WTC11 (cell line): ENCODE data around the gene ZNF768. TPM values are rescaled to one million over a fixed set of nuclear protein-coding genes. Genes with fewer than 3 reads are reported as not detected.
"Not testable (repeated sequence)": the region's sequence is repeated elsewhere in the genome, so short reads cannot be mapped to it uniquely, and the experiment has no call there.

Experiments
- ATAC-seq: fragments of 200-7000 bp; cut with Tn5 transposase; 2 replicates; pipeline ENCODE4 v1.10.0; 2021; ENCODE audit warnings: mild to moderate bottlenecking, moderate library complexity
- CTCF ChIA-PET: fragments of 300-600 bp; sonication (Branson Sonifier 250); formaldehyde crosslinking; loops from one replicate; lab custom pipeline; 2021; ENCODE audit warnings: antibody characterized with exemption; lab: Charles Lee
- POLR2A ChIA-PET: fragments of 350-600 bp; sonication (Branson Sonifier 250); formaldehyde crosslinking; loops from one replicate; lab custom pipeline; 2021; ENCODE audit warnings: antibody characterized with exemption; lab: Charles Lee
- DNase-seq: peaks from one replicate; pipeline ENCODE4 v3.0.0; 2021; ENCODE audit warnings: low spot score
- H3K27ac Mint-ChIP-seq: 2 replicates; pipeline ENCODE4 v1.8.0; 2021; ENCODE audit warnings: mixed read lengths
- H3K27me3 Mint-ChIP-seq: 2 replicates; pipeline ENCODE4 v1.8.0; 2021; ENCODE audit warnings: low read depth, mild to moderate bottlenecking, moderate library complexity, mixed read lengths
- H3K36me3 Mint-ChIP-seq: 2 replicates; pipeline ENCODE4 v1.8.0; 2021; ENCODE audit warnings: mixed read lengths
- H3K4me1 Mint-ChIP-seq: 2 replicates; pipeline ENCODE4 v1.8.0; 2022; ENCODE audit warnings: mixed read lengths
- H3K4me3 Mint-ChIP-seq: 2 replicates; pipeline ENCODE4 v1.8.0; 2021; ENCODE audit warnings: mild to moderate bottlenecking, moderate library complexity, mixed read lengths
- H3K9me3 Mint-ChIP-seq: 2 replicates; pipeline ENCODE4 v1.8.0; 2021; ENCODE audit warnings: mixed read lengths
- ATF3 ChIP-seq: sonication (generic); formaldehyde crosslinking; conservative IDR thresholded peaks from 2 replicates; pipeline ENCODE4 v1.8.1; 2022; ENCODE audit warnings: mild to moderate bottlenecking, missing genetic modification reagents
- CREB1 ChIP-seq: sonication (generic); formaldehyde crosslinking; IDR thresholded peaks from 2 replicates; pipeline ENCODE4 v1.8.0; 2023; ENCODE audit warnings: mild to moderate bottlenecking, missing genetic modification reagents
- EMX1 ChIP-seq: fragments of 250-450 bp; sonication (Bioruptor Pico); IDR thresholded peaks from 2 replicates; pipeline ENCODE4 v1.8.0; 2021; ENCODE audit warnings: mild to moderate bottlenecking
- FOXJ3 ChIP-seq: sonication (generic); formaldehyde crosslinking; IDR thresholded peaks from 2 replicates; pipeline ENCODE4 v1.9.0; 2021; ENCODE audit warnings: missing genetic modification reagents, mild to moderate bottlenecking, borderline replicate concordance
- FOXK1 ChIP-seq: sonication (generic); formaldehyde crosslinking; IDR thresholded peaks from 2 replicates; pipeline ENCODE4 v1.8.0; 2022; ENCODE audit warnings: mild to moderate bottlenecking, moderate library complexity, missing genetic modification reagents
- GABPB1 ChIP-seq: sonication (generic); formaldehyde crosslinking; IDR thresholded peaks from 2 replicates; pipeline ENCODE4 v1.8.1; 2023; ENCODE audit warnings: mild to moderate bottlenecking, missing genetic modification reagents
- JAZF1 ChIP-seq: fragments of 250-450 bp; sonication (Bioruptor Pico); IDR thresholded peaks from 2 replicates; pipeline ENCODE4 v1.9.0; 2021; ENCODE audit warnings: moderate library complexity, mild to moderate bottlenecking, inconsistent platforms
- MLX ChIP-seq: sonication (generic); formaldehyde crosslinking; IDR thresholded peaks from 2 replicates; pipeline ENCODE4 v1.8.1; 2023; ENCODE audit warnings: mild to moderate bottlenecking, missing genetic modification reagents, moderate library complexity
- PRRX2 ChIP-seq: fragments of 250-450 bp; sonication (Bioruptor Pico); IDR thresholded peaks from 2 replicates; pipeline ENCODE4 v1.8.0; 2021; ENCODE audit warnings: mild to moderate bottlenecking
- SMAD4 ChIP-seq: sonication (generic); formaldehyde crosslinking; IDR thresholded peaks from 2 replicates; pipeline ENCODE4 v1.8.0; 2022; ENCODE audit warnings: mild to moderate bottlenecking, missing genetic modification reagents
- TCF7 ChIP-seq: sonication (generic); formaldehyde crosslinking; IDR thresholded peaks from 2 replicates; pipeline ENCODE4 v1.8.0; 2022; ENCODE audit warnings: mild to moderate bottlenecking, low read depth, missing genetic modification reagents, moderate library complexity
- TP53 ChIP-seq: sonication (generic); formaldehyde crosslinking; IDR thresholded peaks from 2 replicates; pipeline ENCODE4 v1.8.1; 2023; ENCODE audit warnings: mild to moderate bottlenecking, missing genetic modification reagents
- ZNF121 ChIP-seq: sonication (generic); formaldehyde crosslinking; IDR thresholded peaks from 2 replicates; pipeline ENCODE4 v1.8.0; 2023; ENCODE audit warnings: missing genetic modification reagents
- ZNF219 ChIP-seq: sonication (generic); formaldehyde crosslinking; IDR thresholded peaks from 2 replicates; pipeline ENCODE4 v1.8.0; 2023; ENCODE audit warnings: missing genetic modification reagents, mild to moderate bottlenecking, borderline replicate concordance
- ZNF263 ChIP-seq: sonication (generic); formaldehyde crosslinking; IDR thresholded peaks from 2 replicates; pipeline ENCODE4 v1.8.1; 2022; ENCODE audit warnings: low read depth, mild to moderate bottlenecking, moderate library complexity, missing genetic modification reagents
- total RNA-seq: library from RNA; stranded (reverse); gene quantifications from 3 replicates; pipeline ENCODE4 v1.2.3, GENCODE V29; 2021
- TF ChIP-seq, protein P1 (sequence below): sonication (generic); formaldehyde crosslinking; IDR thresholded peaks from 2 replicates; pipeline ENCODE4 v1.8.0; 2022; ENCODE audit warnings: missing genetic modification reagents
- TF ChIP-seq, protein P2 (sequence below): fragments of 250-450 bp; sonication (Bioruptor Pico); IDR thresholded peaks from 2 replicates; pipeline ENCODE4 v1.9.0; 2021; ENCODE audit warnings: moderate library complexity, mild to moderate bottlenecking, inconsistent platforms, borderline replicate concordance
- TF ChIP-seq, protein P3 (sequence below): sonication (generic); formaldehyde crosslinking; IDR thresholded peaks from 2 replicates; pipeline ENCODE4 v1.8.0; 2022; ENCODE audit warnings: mild to moderate bottlenecking, missing genetic modification reagents
- TF ChIP-seq, protein P4 (sequence below): sonication (generic); formaldehyde crosslinking; IDR thresholded peaks from 2 replicates; pipeline ENCODE4 v1.8.1; 2023; ENCODE audit warnings: mild to moderate bottlenecking, missing genetic modification reagents, borderline replicate concordance

Gene ZNF768
- total RNA-seq, 1 experiment from 2014 or later, result 35.9 TPM

DNA sequence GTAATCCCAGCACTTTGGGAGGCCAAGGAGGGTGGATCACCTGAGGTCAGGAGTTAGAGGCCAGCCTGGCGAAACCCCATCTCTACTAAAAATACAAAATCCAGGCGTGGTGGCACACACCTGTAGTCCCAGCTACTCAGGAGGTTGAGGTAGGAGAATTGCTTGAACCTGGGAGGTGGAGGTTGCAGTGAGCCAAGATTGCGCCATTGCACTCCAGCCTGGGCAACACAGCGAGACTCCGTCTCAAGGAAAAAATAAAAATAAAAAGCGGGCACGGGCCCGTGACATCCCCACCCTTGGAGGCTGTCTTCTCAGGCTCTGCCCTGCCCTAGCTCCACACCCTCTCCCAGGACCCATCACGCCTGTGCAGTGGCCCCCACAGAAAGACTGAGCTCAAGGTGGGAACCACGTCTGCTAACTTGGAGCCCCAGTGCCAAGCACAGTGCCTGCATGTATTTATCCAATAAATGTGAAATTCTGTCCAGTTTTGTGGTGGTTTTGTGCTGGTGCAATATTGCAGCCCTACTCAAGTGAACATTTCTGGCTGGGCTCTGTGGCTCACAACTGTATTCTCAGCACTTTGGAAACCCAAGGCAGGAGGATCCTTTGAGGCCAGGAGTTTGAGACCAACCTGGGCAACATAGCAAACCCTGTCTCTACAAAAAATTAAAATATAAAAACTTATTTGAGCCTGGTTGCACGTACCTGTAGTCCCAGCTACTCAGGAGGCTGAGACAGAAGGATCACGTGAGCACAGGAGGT, 3.5 kb downstream of the ZNF768 start:
- CTCF ChIA-PET, result interaction anchor here (0.6 to 0.9 kb wide), 2 partner anchors 15 to 93 kb away, joined by 3 read pairs; partner anchors contain the start of gene DCTPP1
- H3K27me3 Mint-ChIP-seq, H3K9me3 Mint-ChIP-seq, ATAC-seq, H3K36me3 Mint-ChIP-seq, H3K27ac Mint-ChIP-seq, H3K4me1 Mint-ChIP-seq, H3K4me3 Mint-ChIP-seq, DNase-seq: not testable (repeated sequence)
- POLR2A ChIA-PET, result interaction anchor here (1.2 kb wide), 1 partner anchor 49 kb away, joined by 3 read pairs; the partner anchor contains the start of gene ZNF688

GRCh38 chr16:30521873-30522641, 4.3 kb downstream of the ZNF768 start:
- POLR2A ChIA-PET, result interaction anchor here (1.2 kb wide), 1 partner anchor 50 kb away, joined by 3 read pairs; the partner anchor contains the start of gene ZNF688
- TF ChIP-seq GABPB1 (CRISPR knock-in tag) (peak; percentile 9; the same call in 1 of the 2 replicates), ZNF219 (CRISPR knock-in tag) (no peak)
- TF ChIP-seq, all 79 proteins: peak for 1
- DNase-seq (no peak), ATAC-seq (no peak)
- H3K27me3 Mint-ChIP-seq, result peaks cover 3% of the 10 kb centered on the region
- peak overlapping the region; percentile 21; the same call in 1 of the 2 replicates for H3K27ac Mint-ChIP-seq
- H3K9me3 Mint-ChIP-seq, result no peaks in the 10 kb centered on the region
- 0 out of 2 replicates have a peak, but pooled peaks cover 4% of the 10 kb centered on the region for H3K36me3 Mint-ChIP-seq
- peaks cover 3% of the 10 kb centered on the region for H3K4me1 Mint-ChIP-seq
- CTCF ChIA-PET, result interaction anchor here (0.6 to 0.9 kb wide), 3 partner anchors 14 to 94 kb away, joined by 3 to 5 read pairs (median 3); partner anchors contain the start of gene DCTPP1
- H3K4me3 Mint-ChIP-seq, result no peak overlapping the region

DNA sequence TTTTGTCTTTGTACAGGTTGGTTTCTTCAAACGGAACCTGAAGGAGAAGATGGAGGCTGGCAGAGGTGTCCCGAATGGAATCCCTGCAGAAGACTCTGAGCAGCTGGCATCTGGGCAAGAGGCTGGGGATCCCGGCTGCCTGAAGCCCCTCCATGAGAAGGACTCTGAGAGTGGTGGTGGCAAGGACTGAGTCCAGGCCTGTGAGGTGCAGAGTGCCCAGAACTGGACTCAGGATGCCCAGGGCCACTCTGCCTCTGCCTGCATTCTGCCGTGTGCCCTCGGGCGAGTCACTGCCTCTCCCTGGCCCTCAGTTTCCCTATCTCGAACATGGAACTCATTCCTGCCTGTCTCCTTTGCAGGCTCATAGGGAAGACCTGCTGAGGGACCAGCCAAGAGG, 4.9 kb downstream of the ZNF768 start:
- ChIA-PET POLR2A (interaction anchor here (0.6 kb wide), 1 partner anchor 119 kb away, joined by 3 read pairs; no protein-coding TSS in a partner anchor), CTCF (interaction anchor here (0.8 kb wide), 1 partner anchor 94 kb away, joined by 5 read pairs; no protein-coding TSS in a partner anchor)
- H3K9me3 Mint-ChIP-seq, result no peaks in the 10 kb centered on the region
- TF ChIP-seq TP53 (CRISPR knock-in tag) (no peak), MLX (CRISPR knock-in tag) (no peak), CREB1 (CRISPR knock-in tag) (no peak), TCF7 (CRISPR knock-in tag) (no peak), FOXK1 (CRISPR knock-in tag) (no peak), ZNF121 (CRISPR knock-in tag) (no peak), EMX1 (CRISPR knock-in tag) (no peak), FOXJ3 (no peak), ZNF263 (no peak), JAZF1 (no peak), PRRX2 (no peak), SMAD4 (CRISPR knock-in tag) (no peak), ATF3 (CRISPR knock-in tag) (no peak)
- TF ChIP-seq, protein P1, sequence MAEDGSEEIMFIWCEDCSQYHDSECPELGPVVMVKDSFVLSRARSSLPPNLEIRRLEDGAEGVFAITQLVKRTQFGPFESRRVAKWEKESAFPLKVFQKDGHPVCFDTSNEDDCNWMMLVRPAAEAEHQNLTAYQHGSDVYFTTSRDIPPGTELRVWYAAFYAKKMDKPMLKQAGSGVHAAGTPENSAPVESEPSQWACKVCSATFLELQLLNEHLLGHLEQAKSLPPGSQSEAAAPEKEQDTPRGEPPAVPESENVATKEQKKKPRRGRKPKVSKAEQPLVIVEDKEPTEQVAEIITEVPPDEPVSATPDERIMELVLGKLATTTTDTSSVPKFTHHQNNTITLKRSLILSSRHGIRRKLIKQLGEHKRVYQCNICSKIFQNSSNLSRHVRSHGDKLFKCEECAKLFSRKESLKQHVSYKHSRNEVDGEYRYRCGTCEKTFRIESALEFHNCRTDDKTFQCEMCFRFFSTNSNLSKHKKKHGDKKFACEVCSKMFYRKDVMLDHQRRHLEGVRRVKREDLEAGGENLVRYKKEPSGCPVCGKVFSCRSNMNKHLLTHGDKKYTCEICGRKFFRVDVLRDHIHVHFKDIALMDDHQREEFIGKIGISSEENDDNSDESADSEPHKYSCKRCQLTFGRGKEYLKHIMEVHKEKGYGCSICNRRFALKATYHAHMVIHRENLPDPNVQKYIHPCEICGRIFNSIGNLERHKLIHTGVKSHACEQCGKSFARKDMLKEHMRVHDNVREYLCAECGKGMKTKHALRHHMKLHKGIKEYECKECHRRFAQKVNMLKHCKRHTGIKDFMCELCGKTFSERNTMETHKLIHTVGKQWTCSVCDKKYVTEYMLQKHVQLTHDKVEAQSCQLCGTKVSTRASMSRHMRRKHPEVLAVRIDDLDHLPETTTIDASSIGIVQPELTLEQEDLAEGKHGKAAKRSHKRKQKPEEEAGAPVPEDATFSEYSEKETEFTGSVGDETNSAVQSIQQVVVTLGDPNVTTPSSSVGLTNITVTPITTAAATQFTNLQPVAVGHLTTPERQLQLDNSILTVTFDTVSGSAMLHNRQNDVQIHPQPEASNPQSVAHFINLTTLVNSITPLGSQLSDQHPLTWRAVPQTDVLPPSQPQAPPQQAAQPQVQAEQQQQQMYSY (CRISPR knock-in tag), result no peak
- TF ChIP-seq, protein P2, sequence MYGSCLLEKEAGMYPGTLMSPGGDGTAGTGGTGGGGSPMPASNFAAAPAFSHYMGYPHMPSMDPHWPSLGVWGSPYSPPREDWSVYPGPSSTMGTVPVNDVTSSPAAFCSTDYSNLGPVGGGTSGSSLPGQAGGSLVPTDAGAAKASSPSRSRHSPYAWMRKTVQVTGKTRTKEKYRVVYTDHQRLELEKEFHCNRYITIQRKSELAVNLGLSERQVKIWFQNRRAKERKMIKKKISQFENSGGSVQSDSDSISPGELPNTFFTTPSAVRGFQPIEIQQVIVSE (CRISPR knock-in tag), result no peak
- TF ChIP-seq, protein P3, sequence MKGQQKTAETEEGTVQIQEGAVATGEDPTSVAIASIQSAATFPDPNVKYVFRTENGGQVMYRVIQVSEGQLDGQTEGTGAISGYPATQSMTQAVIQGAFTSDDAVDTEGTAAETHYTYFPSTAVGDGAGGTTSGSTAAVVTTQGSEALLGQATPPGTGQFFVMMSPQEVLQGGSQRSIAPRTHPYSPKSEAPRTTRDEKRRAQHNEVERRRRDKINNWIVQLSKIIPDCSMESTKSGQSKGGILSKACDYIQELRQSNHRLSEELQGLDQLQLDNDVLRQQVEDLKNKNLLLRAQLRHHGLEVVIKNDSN (CRISPR knock-in tag), result no peak
- TF ChIP-seq, protein P4, sequence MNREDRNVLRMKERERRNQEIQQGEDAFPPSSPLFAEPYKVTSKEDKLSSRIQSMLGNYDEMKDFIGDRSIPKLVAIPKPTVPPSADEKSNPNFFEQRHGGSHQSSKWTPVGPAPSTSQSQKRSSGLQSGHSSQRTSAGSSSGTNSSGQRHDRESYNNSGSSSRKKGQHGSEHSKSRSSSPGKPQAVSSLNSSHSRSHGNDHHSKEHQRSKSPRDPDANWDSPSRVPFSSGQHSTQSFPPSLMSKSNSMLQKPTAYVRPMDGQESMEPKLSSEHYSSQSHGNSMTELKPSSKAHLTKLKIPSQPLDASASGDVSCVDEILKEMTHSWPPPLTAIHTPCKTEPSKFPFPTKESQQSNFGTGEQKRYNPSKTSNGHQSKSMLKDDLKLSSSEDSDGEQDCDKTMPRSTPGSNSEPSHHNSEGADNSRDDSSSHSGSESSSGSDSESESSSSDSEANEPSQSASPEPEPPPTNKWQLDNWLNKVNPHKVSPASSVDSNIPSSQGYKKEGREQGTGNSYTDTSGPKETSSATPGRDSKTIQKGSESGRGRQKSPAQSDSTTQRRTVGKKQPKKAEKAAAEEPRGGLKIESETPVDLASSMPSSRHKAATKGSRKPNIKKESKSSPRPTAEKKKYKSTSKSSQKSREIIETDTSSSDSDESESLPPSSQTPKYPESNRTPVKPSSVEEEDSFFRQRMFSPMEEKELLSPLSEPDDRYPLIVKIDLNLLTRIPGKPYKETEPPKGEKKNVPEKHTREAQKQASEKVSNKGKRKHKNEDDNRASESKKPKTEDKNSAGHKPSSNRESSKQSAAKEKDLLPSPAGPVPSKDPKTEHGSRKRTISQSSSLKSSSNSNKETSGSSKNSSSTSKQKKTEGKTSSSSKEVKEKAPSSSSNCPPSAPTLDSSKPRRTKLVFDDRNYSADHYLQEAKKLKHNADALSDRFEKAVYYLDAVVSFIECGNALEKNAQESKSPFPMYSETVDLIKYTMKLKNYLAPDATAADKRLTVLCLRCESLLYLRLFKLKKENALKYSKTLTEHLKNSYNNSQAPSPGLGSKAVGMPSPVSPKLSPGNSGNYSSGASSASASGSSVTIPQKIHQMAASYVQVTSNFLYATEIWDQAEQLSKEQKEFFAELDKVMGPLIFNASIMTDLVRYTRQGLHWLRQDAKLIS (CRISPR knock-in tag), result no peak

More for the DNA sequence above, 4.9 kb downstream of the ZNF768 start:
- peaks cover 5% of the 10 kb centered on the region for H3K27me3 Mint-ChIP-seq
- H3K4me3 Mint-ChIP-seq, result no peak overlapping the region
- H3K4me1 Mint-ChIP-seq, result peaks cover 3% of the 10 kb centered on the region
- DNase-seq, result no peak
- 0 out of 2 replicates have a peak, but pooled peaks cover 4% of the 10 kb centered on the region for H3K36me3 Mint-ChIP-seq
- H3K27ac Mint-ChIP-seq, result no peak overlapping the region
- no peak for ATAC-seq
